Fibroblast of lung (primary cell): ENCODE data around the gene ANKRD13A.

Source experiments
- CTCF ChIP-seq, 2 donors: IDR thresholded peaks in 1 of 2; conservative IDR thresholded peaks in 1 of 2; 1 replicate in 1 of 2; 2 replicates in 1 of 2; pipeline ENCODE4 v1.5.1; 2011 to 2012; ENCODE audit warnings: low read length in 2 of 2, control low read depth in 1 of 2, inconsistent platforms in 1 of 2, low read depth in 1 of 2, mild to moderate bottlenecking in 1 of 2
- EZH2 ChIP-seq: IDR thresholded peaks from 2 replicates; pipeline ENCODE4 v1.5.1; 2012; ENCODE audit warnings: low read length, control low read depth, mild to moderate bottlenecking; ENCODE audit errors: missing control alignments

- no peak for TF ChIP-seq CTCF (conservative IDR thresholded peaks at IDR 0.05 in 1 of 2, IDR thresholded peaks at IDR 0.05 in 1 of 2; ENCODE audit: low read depth in 1 of 2, low read length in 2 of 2)
- no peak for TF ChIP-seq EZH2
These were observed 63.0 kb downstream of the ANKRD13A start for GRCh38 chr12:110062241-110062640.
